Measurements from ENCODE around the gene PAPOLG.
A peak's percentile ranks its signal among the peaks of the same experiment; 100 is the strongest.

Gene PAPOLG

DNA sequence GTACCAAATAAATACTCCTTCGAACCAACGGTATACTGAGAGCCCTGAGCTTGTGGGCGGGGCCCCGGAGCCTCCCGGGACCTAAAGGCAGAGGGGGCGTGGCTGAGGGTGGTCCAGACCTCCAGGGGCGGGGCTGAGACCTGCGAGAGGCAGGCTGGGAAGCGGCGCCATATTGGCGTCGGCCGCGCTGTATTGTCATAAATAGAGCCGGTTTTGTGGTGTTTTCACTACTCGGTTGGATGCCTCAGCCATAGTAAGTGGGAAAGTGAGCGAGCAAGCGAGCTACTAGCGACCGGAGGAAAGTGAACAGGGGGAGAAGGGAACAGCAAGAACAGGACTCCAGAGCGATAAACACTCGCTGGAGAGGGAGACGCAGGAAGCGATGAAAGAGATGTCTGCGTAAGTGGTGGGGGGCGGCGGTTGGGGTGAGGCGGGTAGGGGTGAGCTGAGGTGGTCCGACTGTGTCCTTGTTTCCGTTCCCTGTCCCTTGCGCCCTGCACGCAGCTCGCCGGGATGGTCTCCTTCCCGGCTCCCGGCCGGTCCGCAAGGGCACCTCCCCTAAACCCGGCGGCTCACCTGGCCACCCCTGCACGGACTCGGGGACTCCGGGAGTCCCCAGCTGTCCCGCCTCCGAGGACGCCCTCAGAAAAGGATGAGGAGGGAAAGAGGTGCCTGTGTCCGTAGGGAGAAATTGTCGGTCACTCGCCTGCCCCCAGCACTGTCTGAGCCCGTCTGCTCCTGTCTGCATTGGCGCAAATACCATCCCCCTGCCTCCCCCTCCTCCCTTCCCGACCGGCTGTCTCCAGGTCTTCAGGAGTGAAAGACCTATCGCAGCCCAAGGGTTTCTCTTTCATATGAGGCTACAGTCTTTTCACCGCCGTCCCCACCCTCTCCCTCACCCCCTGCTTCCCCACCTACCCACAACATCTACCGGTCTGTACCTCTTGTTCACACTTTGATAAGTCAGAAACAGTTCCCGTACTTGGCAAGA lies at the start of gene PAPOLG:
Gene PAPOLG (plus strand): TSS at position 172 of the 991 bp plus-strand sequence. CDS start 211 bp downstream, at position 383.
- peak; percentile 97 for DNase-seq

DNA sequence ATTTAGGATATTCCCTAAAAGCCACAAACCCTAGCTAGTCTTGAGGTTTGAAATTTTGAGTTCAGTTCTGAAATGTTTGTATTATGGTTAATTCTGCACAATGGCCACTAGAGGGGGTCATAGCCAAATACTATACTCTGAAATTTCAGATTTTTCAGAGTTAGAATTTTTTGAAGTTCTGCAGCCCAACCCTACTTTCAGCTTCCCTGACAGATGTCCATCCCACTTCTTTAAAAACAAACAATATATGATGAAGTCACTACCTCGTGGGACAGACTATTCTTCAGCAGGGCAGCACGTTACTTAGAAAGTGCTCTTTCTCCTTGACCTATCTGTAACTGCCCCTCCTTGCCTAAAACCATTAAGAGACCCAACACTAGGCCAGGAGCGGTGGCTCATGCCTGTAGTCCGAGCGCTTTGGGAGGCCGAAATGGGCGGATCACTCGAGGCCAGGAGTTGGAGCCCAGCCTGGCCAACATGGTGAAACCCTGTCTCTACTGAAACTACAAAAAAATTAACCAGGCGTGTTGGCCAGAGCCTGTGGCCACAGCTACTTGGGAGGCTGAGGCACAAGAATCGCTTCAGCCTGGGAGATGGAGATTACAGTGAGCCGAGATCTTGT lies 48.2 kb upstream of the PAPOLG start:
- no peak for DNase-seq

DNA sequence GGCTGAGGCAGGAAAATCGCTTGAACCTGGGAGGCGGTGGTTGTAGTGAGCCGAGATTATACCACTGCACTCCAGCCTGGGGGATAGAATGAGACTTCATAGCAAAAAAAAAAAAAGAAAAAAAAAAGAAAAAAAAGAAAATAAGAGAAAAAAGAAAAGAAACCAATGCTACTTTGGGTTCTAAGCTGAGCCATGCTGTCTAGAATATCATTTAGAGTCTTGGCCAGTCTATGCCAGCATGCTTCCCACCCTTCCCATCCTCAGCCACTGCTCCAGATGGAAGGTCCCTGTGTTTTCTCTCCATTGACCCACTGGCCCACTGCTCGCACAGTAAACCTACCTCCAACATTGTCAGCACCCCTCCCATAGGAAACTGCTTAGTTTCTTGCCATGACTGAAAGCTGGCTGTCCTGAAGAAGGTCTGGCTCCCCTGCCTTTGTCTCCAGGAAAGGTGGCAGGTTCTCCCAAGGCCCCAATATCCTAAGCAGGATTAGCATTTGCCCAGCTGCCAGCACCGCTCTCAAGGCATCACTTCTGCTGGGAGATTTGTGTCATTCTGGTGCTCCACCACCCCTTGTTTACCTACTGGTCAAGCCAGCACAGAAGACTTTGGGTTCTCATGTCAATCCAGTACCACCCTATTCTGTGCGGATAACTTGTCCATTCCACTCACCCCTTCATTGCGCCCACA lies 47.3 kb upstream of the PAPOLG start:
- no peak for DNase-seq

DNA sequence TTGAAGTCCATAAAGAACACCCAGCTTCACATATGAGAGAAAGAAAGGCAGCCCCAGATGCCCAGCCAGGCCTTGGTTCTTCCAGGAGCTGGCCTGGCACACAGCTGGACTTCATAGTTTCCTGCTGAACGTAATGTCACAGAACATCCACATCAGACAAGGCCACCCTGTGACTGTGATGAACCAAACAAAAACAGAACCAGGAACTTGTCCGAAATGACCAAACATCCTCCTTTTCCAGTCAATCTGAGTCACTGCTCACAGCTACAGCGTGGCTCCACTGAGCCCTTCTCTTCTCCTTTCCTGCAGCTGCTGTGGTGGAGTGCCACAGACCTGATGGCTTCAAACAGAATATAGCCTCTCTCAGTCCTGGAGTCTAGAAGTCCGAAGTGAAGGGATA lies 45.4 kb upstream of the PAPOLG start:
- no peak for DNase-seq

DNA sequence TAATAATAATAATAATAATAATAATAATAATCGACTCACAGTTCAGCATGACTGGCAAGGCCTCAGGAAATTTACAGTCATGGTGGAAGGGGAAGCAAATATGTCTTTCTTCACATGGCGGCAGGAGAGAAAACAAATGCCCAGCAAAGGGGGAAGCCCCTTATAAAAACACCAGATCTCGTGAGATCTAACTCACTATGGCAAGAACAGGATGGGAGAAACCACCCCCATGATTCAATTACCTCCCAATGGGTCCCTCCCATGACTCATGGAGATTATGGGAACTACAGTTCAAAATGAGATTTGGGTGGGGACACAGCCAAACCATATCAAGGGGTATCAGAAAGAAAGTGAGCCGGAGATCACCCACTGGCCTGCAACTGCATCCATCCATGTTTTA lies 40.5 kb upstream of the PAPOLG start:
- DNase-seq: no peak

DNA sequence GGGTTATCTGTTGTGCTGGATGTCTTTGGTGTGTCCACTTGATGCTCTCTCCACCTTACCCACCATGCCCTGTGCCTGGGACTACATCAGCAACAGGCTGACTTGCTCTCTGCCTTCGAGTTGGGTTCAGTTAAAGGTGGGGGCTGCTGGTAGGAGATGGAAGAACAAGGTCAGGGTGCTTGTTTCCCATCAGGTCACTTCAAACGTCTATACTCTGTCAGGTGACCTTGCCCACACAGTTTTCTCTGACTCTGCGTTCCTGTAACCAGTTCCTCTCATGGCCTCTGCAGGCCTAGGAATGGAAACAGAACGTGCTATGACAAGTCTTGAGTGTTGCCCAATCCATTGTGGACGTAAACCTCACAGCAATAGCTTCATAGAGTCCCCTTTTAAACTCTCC lies 38.4 kb upstream of the PAPOLG start:
- no peak for DNase-seq

DNA sequence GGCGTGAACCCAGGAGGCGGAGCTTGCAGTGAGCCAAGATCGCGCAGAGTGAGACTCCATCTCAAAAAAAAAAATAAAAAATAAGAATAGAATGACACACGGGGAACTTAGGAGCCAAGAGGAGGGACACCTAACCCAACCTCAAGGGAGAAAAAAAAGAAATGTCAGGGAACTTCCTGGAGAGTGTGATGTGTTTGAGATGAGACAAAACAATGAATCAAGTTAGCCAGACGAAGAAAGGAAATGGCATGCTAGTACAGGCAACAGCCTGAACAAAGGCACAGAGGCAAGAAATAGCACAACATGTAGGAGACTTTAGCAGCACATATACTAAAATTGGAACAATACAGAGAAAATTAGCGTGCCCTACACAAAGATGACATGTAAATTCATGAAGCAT lies 36.7 kb upstream of the PAPOLG start:
- no peak for DNase-seq

DNA sequence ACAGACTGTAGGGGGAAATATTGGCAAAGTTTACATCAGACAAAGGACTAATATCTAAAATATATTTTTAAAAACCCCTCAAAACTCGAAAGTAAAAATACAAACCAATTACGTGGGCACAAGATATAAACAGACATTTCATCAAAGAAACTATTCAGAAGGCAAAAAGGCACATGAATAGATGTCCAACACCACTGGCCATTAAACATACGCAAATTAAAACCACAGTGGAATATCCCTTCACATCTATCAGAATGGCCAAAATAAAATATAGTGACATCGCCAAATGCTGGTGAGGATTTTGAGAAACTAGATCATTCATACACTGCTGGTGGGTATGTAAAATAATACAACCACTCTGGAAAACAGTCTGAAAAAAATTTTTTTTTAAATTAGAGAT lies 30.6 kb upstream of the PAPOLG start:
- no peak for DNase-seq

DNA sequence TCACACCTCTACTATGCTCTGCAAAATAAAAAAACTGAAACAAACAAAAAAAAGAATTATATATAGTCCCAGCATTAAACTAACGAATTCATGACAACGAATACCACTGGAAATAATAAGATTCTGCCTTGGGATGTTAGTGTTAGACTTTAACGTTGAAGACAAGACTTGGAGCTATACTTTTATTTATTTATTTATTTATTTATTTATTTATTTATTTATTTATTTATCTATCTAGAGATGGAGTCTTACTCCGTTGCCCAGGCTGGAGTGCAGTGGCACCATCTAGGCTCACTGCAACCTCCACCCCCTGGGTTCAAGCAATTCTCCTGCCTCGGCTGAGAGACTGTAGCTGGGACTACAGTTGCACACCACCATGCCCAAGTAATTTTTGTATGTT lies 27.2 kb upstream of the PAPOLG start:
- DNase-seq: no peak

DNA sequence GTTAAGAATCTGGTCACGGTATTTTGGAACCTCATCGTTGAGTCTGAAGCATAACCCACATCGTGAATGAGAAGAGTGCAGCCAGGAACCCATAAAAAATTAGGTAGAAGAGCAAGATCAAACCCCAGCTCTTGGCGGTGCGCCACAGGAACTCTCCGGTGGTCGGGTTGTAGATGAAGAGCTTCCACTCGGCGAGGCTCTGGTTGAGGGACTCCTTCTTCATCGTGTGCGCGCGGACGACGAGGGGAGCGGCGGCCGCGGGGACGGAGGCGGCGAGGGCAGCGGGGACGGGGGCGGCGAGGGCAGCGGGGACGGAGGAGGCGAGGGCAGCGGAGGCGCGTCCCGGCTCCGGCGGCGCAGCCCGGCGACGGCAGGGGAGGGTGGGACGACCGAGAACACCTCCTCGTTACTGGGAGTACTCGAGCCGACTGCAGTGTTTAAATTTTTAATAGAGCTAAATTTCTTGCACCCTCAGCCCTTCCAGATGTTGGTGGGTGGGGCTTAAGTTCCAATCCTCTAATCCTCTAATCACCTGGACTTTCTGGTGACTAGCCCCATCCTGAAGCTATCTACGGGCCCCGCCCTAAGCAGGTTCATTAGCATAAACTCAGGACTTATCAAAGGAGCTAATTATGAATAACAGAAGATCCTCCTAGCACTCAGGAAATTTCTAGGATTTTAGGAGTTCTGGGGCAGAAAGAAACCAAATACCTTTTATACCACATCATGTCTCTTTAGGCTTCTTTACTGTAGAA lies 20.4 kb upstream of the PAPOLG start:
- peak; percentile 51 for DNase-seq

DNA sequence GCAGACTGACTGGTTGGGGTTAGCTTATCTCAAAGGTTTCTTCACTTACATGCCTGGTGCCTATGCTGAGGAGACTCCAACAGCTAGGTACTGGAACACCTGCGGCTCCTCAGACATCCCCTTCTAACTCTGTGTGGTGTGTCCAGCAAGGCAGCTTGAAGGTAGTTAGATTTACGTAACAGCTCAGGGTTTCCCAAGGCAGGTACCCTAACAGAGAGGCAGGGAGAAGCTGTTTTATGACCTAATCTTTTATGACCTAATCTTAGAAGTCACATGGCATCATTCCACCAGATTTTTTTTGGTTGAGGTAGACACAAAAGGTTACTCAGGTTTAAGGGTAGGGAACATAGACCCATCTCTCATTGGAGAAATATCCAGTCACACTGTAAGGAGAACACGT lies 17.4 kb upstream of the PAPOLG start:
- no peak for DNase-seq

DNA sequence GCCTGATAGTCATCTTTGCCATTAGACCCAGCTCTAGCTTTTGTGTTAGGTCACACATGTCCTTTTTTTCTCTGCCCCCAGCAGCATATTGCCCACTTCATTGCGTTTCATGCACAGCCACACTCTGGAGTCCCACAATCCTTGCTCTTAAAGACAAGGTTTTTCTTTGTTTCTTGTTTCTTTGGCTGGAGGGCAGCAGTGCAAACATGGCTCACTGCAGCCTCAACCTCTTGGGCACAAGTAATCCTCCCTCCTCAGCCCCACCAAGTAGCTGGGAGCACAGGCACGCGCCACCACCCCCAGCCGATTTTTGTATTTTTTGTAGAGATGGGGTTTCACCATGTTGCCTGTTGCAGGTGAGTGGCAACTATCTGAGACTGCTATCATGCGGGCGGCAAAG lies 16.9 kb upstream of the PAPOLG start:
- no peak for DNase-seq

DNA sequence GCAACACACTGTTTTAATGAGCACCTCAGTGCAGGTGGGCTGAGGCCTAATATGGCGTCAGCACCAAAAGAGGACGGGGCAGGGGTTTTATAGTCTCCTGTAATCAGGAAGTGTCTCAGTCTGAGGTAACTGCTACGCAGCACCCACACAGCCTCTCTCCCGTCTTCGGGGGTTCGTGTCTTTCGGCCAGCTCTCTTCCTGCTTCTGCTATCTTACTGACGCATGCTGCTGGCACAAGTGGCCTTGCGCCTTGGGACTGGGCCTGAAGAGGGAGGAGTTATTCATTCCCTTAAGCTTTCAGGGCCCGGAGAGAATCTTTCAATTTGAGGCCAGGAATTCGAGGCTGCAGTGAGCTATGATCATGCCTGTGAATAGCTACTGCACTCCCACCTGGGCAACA lies 14.5 kb upstream of the PAPOLG start:
- DNase-seq: no peak

DNA sequence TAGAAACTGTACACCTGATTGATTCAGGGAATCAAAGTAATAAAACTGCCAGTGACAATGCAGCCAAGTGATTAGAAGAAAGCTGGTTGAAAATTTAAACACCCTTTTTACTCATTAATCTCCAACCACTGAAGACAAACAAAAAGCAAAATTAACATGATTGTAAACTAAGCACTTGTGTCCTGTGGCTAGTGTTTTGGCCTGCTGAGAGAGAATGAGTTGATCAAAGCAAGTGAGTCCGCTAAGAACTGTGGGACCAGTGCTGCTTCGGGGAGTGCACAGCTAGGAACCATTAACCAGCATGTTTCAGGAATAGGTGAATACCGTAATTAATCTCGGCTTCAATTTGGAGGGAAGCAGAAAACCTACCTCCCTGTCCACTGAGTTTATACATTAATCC lies 13.6 kb upstream of the PAPOLG start:
- DNase-seq: no peak

DNA sequence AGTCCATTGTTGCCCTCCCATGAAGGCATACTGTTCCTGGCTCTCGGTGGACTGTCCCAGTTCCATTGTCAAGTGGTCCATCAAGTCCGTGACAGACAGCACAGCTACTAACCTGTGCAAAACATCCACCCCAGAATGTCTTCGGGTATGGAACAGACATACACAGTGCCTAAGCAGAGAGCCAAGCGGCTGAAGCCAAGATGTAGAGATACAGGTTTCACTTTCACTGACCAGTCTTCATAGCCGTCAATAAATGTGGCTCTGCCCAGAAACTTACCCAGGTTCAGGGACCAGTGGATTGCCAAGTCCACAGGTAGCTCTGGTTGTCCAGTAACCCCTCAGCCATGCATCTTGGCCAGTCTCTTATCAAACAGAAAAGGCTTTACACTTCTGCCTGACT lies 10.7 kb upstream of the PAPOLG start:
- no peak for DNase-seq

DNA sequence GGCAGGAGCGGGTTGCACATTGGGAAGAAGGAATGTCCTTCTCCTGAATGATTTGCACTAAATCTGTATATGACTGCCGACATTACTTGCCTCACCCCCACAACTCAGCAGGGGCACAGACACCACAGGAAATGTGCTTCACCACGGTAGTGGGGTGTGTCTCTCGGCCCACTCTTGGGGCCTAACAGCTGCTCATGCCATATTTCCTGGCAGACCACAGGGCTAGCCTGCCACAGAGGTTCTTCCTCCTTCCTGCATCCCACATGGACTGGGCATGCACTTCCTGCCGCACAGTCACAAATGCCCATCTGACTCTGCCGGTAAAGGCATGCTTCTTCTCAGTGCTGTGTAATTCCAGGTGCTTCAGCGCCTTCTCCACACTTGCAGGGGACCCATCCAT lies 10.3 kb upstream of the PAPOLG start:
- DNase-seq: peak; percentile 20

DNA sequence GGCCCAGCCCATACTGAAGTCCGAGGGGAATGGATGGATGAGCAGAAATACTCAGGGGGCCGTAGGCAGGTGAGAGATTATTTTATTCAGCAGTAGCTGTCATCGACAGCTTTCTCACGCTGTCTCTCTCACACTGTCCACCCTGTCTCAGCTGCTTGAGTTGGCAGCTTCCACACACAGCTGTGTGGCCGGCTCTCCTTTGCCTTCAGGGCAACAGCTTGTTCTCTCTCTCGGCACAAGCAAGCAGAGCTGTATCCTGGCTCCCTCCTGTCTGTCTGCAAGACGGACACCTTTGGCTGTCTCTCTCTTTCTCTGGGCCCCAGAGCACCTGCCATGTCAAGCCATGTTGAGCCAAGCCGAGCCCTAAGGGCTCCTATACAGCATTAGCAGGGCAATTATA lies 9.8 kb upstream of the PAPOLG start:
- no peak for DNase-seq

DNA sequence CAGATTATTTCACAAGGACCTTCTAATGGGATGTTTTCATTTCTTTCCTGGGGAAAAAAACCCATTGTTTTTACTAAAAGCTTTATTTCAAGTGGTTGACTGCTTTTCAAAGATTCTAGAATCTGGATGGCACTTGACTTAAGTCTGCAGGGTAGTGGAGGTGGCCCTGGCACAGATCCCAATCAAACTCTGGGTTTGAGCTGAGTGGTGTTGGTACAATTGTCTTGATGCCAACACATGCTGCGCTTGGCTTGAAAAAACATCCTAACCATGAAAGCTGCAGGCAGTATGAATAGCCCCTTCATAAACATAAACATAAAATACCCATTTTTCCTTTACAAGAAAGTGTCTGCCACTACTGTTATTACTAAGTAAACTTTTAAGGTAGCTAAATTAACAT lies 3.6 kb downstream of the PAPOLG start:
- no peak for DNase-seq

DNA sequence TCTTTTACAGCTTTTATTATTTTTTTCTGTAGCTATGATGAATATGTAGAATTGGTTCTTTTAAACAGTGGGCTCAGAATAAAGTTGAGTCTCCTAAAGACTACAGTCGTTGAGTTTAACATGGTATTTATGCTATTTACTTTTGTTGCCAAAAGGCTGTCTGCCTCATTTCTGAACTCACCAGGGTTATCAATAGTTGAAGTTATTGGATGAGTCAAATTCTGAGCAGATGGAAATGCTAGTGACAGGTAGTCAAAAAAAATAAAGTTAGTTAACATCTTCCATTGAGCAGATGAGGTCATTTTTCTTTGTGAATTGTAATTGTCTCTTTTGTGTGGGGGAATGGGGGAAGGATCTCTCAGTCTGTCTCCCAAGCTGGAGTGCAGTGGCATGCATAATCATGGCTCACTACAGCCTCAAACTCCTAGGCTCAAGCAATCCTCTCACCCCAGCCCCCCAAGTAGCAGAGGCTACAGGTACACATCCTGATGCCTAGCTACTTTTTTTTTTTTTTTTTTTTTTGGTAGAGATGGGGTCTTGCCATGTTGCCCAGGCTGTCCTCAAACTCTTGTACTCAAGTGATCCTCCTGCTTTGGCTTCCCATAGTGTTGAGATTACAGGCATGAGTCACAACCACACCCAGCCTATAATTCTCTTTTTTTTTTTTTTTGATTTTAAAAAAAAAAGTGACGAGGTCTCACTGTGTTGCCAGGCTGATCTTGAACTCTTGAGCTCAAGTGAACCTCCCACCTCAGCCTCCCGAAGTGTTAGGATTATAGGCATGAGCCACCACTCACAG lies 8.9 kb downstream of the PAPOLG start:
- DNase-seq: no peak

DNA sequence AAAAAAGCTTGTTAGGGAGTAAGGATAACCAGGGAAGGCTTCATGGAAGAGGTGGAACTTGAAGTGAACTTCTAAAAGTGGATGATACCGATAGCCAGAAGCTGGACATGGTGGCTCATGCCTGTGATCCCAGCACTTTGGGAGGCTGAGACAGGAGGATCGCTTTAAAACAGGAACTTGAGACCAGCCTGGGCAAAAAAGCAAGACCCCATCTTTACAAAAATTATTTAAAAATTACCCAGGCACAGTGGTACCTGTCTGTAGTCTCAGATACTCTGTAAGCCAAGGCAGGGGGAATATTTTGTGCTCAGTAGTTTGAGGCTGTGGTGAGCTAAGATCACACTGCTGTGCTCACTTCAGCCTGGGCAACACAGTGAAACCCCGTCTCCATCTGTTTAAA lies 10.2 kb downstream of the PAPOLG start:
- no peak for DNase-seq

DNA sequence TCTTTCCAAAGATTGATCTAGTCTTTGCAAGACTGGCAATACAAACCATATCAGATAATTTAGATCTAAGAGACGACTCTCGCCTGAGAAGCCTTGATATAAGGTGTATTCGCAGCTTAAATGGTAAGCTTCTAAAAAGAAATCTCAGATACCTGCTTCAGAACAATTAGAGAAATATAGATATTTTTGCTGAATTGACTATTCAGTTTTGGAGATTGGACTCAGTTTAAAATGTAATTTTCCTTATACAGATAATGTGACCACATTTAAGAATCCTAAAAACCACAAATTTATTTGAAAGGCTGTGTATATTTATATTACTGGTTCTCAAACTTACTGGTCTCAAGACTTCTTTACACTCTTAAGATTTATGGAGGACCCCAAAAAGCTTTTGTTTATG lies 15.4 kb downstream of the PAPOLG start:
- no peak for DNase-seq

DNA sequence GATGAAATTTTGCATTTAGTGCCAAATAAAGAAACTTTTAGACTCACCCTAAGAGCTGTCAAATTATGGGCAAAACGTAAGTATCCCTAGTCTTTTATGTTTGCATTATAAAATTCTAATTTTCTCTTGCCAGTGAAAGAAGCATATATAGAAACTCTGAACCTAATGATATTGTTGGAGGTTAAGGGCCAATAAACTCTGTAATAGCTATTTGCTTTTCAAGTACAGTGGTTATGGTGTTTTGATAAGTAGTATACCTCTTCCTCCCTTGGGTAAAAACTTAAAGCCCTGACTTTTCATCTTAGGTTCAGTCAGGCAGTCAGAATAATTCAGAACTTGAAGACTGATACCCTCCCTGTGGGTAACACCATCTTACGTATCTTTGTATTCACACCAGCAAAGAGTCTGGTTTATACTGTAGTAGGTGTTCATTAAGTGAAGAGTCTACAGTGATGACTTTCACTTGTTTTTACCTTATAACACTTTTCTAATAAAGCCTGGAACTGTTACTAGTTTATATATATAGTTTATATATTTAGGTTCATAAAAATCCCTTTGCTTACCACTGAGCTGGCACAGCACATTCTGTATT lies 19.1 kb downstream of the PAPOLG start:
- DNase-seq: no peak

All from activated gamma-delta T cell treated with Interleukin-2 at 50 U/mL for 16 hours (primary cell).